Mammary epithelial cell (primary cell): ENCODE data around the gene STT3B.

Source experiments
- EZH2 ChIP-seq: IDR thresholded peaks from 2 replicates; pipeline ENCODE4 v1.6.1; 2012; ENCODE audit warnings: low read length, inconsistent platforms, borderline replicate concordance
- TF ChIP-seq, protein P1 (sequence below), 2 donors: IDR thresholded peaks in 1 of 2; conservative IDR thresholded peaks in 1 of 2; 2 replicates each; pipeline ENCODE4 v1.5.1; 2011 to 2012; ENCODE audit warnings: inconsistent platforms in 2 of 2, low read length in 2 of 2, mild to moderate bottlenecking in 2 of 2, control low read depth in 1 of 2, low read depth in 1 of 2; ENCODE audit not compliant: insufficient read depth in 1 of 2; ENCODE audit errors: extremely low read depth in 1 of 2

DNA sequence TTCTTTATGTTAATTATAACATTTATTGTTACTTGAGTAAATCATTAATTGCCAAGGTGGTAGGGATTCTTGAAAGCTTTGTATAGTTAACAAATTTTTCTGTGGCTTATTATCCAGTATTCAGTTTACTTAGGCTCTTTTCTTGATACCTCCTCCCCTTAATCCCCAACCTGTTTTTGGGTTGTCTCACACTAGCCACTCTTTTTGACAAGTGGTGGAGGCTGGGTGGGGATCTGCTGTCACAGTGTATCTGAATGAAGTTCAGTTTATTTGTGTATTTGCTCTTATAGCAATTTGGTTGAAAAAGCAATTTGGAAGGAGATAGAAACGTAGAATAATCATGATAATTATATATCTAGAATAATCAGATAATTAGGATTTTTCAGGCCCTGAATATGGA is 43.8 kb downstream of the STT3B start:
- TF ChIP-seq, protein P1, sequence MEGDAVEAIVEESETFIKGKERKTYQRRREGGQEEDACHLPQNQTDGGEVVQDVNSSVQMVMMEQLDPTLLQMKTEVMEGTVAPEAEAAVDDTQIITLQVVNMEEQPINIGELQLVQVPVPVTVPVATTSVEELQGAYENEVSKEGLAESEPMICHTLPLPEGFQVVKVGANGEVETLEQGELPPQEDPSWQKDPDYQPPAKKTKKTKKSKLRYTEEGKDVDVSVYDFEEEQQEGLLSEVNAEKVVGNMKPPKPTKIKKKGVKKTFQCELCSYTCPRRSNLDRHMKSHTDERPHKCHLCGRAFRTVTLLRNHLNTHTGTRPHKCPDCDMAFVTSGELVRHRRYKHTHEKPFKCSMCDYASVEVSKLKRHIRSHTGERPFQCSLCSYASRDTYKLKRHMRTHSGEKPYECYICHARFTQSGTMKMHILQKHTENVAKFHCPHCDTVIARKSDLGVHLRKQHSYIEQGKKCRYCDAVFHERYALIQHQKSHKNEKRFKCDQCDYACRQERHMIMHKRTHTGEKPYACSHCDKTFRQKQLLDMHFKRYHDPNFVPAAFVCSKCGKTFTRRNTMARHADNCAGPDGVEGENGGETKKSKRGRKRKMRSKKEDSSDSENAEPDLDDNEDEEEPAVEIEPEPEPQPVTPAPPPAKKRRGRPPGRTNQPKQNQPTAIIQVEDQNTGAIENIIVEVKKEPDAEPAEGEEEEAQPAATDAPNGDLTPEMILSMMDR (conservative IDR thresholded peaks at IDR 0.05 in 1 of 2, IDR thresholded peaks at IDR 0.05 in 1 of 2; ENCODE audit: extremely low read depth in 1 of 2, insufficient read depth in 1 of 2, low read depth in 1 of 2, low read length in 2 of 2) = no peak
- TF ChIP-seq EZH2 = no peak
